HepG2 (cell line): ENCODE results near the gene CCNH. TPM values are rescaled to one million over a fixed set of nuclear protein-coding genes. Genes with fewer than 3 reads are reported as not detected.

Experiments used
- CEBPG ChIP-seq: IDR thresholded peaks from 2 replicates; pipeline ENCODE4 v1.6.1; 2016
- NCOA5 ChIP-seq: sonication (generic); formaldehyde crosslinking; IDR thresholded peaks from 2 replicates; pipeline ENCODE4 v1.4.0; 2020; ENCODE audit warnings: missing genetic modification reagents
- PATZ1 ChIP-seq: sonication (generic); formaldehyde crosslinking; IDR thresholded peaks from 2 replicates; pipeline ENCODE4 v1.4.0; 2020; ENCODE audit warnings: missing genetic modification reagents
- PRDM10 ChIP-seq: sonication (generic); formaldehyde crosslinking; IDR thresholded peaks from 2 replicates; pipeline ENCODE4 v1.4.0; 2020; ENCODE audit warnings: low read depth, missing genetic modification reagents
- ZNF407 ChIP-seq: sonication (generic); formaldehyde crosslinking; IDR thresholded peaks from one replicate; pipeline ENCODE4 v1.5.1; 2020; ENCODE audit warnings: mild to moderate bottlenecking, missing genetic modification reagents; ENCODE audit errors: not compliant biosample characterization
- polyA plus RNA-seq, 8 experiments: library from polyadenylated mRNA; depleted of rRNA in 3 of 8; stranded (reverse) in 7 of 8; unstranded in 1 of 8; fragments of >200 nt; fragmentation: Illumina TruSeq in 4 of 8; extraction: Trizol in 4 of 8; gene quantifications; 2 replicates each; pipeline versions ENCODE4 v1.2.1 to v1.2.3, GENCODE V29; 2011 to 2016; ENCODE audit warnings: low read depth in 4 of 8, missing spikeins in 1 of 8, mixed read lengths in 1 of 8; ENCODE audit not compliant: insufficient read depth in 1 of 8
- total RNA-seq, 5 experiments: library from RNA; depleted of rRNA; stranded (reverse); fragments of >200 nt; fragmentation: Illumina TruSeq; extraction: Trizol; gene quantifications; 2 replicates each; pipeline ENCODE4 v1.2.3, GENCODE V29; 2016; ENCODE audit warnings: low read depth in 1 of 5

CCNH gene
- total and polyA plus RNA-seq, 2 of the 13 experiments (the other 11 are each of a cell fraction or from before 2014, with no cell fraction given) = 42.5 to 94.3 TPM

- TF ChIP-seq ZNF407 (CRISPR knock-in tag) = no peak
- no peak for TF ChIP-seq NCOA5 (CRISPR knock-in tag)
- no peak for TF ChIP-seq CEBPG (CRISPR knock-in tag)
- no peak for TF ChIP-seq PATZ1 (CRISPR knock-in tag)
- no peak for TF ChIP-seq PRDM10 (CRISPR knock-in tag)
Measured at GRCh38 chr5:87452837-87453236, 40.1 kb upstream of the CCNH start (continued).
